ENCODE data around the gene SSR2.
"Not testable (repeated sequence)": the region's sequence is repeated elsewhere in the genome, so short reads cannot be mapped to it uniquely, and the experiment has no call there.

Gene SSR2

DNA sequence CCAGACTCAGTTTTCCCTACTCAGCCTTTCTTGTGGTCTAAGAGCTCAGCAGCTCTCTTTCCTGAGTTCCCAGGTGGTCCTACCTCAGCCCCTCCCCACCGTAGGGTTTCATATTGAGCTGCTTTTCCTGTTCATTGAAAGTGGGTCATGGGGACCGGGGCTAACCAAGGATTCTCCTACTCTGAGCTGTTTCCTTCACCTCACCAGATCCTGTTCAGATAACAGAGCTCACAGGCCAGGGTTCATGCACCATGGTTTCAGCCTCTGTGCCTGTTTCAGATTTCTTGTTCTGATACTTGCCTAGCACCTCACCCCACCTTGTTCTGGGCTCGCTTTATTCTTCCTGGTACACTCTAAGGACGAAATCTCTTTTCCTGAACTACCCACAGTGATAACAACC, 24.3 kb upstream of the SSR2 start:
- no peak for DNase-seq

GRCh38 chr1:156042828-156043227, 22.1 kb upstream of the SSR2 start:
- DNase-seq = no peak

DNA sequence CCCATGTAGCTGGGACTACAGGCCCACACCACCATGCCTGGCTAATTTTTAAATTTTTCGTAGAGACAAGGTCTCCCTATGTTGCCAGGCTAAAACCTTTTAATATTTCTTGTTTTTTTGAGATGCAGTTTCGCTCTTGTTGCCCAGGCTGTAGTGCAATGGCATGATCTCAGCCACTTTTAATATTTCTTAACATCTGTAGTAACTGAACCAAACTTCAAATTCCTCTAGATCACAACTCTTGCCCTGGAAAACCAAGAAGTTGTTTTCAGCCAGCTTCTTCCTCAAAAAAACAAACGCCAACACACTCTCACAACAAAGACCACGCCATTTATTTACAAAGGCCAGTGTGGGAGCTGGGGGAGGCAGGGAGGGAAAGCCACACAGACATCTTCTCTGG, 14.2 kb upstream of the SSR2 start:
- DNase-seq = not testable (repeated sequence)

- no peak for DNase-seq
Measured at GRCh38 chr1:156033011-156033410, 12.3 kb upstream of the SSR2 start.

GRCh38 chr1:156026588-156026987, 5.8 kb upstream of the SSR2 start:
- DNase-seq = no peak

DNA sequence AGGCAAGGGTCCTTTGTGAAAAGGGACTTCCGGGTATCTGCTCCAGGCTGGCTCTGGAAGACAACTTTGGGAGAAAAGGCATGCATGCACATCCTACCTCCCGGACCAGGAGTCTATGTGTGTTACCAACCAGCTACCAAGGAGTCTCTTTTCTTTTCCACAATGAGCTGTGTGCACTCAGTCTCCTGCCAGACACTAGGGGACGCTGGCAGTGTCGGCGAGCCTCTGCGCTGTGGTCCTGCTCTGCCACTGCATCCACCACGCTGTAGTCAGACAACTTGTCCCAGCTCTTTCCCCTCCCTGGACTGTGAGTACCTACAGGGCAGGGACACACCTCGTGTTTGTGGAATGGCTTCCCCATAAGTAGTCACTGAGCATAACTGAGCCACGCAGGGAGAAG, 5.1 kb upstream of the SSR2 start:
- DNase-seq = peak; percentile 62

DNA sequence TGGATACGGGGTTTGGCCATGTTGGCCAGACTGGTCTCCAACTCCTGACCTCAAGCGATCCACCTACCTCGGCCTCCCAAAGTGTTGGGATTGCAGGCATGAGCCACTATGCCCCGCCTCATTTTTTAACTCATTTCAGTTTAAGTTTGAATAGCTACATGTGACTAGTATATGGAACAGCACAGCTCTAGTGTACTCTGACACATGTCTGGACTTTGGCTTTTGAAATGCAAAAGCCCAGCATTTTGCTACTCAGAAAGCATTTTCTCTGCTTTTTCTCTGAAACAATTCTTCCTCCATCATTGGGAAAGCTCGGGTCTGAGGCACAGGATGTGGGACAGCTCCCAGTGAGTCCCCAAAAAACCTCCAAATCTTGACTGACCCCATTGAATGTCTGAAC, 4.0 kb upstream of the SSR2 start:
- DNase-seq = no peak

GRCh38 chr1:156021954-156022353, 1.2 kb upstream of the SSR2 start:
- DNase-seq = no peak

DNA sequence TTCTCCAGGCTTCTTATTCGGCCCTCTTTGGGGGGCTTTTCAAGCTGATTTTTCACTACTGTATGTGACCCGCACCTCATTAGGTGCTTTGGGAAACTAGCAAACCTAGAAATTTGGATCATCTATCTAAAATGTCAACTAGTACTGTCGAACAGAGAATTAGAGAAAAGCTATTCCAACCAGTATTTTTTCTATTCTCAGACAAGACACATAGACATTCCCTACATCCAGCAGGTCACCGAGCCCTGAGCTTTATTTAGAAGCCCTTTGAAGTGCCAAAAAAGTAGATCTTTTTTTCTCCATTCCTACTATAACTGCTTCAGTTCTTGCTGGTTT, 310 bp upstream of the SSR2 start:
- DNase-seq = no peak

DNA sequence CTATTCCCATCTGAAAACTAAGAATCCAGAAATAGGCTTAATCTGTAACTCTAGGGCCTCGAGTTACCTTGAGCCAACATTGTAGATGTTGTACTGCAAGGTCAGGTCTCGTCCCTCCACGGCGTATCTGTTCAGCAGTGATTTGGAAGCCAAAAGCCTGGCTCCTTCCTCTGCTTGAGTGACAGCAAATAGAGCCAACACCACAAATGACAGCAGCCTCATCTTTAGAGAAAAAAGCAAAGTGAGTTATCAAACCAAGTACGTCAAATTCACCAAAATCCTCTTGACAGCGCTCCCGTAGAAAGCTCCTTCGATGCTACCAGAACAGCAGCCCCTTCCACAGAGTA, 832 bp downstream of the SSR2 start:
- DNase-seq = no peak

DNA sequence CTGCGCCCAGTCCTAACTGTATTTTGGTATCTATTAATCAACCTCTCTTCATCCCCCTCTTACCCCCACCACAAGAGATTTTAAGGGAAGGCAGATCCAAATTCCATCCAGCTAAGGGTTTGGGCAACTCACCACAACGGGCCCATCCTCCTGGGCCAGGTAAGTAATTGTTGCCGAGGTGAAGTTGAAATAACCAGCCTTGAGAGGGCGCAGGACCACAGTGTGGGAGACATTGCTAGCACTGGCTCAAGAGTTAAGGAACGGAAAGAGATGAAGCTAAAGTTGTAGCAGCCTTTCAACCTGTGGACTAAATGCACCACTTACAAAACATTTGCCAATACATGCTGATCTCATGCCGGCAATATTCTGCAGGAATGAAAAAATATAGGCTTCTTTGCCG, 5.9 kb downstream of the SSR2 start:
- DNase-seq = no peak

DNA sequence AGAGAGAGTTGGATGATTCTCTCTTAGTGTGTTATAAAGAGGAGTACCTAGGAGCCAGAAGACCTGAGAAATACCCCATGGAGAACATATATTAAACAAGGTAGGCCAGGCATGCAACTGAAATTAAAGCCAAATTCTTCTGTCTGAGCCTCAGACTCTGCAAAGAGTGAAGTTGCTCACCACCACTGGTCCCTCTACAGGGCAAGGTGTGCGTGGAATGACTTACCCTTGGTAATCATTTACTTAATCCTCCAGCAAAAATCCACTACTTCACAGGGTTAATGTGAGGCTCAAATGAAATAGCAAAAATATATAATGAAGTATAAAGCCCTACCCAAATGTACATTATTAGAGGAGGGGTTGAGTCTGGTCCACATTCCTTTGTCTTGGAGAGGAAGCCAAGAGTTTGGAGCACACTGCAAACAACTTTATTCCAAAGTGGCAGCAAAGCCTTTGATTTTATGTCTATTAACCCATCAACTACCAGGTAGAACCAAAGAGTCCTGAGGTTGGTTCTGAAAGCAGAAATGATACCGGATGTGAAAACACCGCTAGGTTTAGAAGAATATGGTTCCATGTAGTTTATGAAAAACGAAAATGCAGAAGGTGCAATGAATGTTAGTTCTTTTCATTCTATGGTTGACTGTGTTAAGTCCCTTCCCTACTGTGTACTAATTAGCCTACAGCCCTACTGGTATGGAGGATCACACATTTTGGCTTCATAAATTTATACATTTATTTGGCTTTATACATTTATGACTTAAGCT, 8.5 kb downstream of the SSR2 start:
- DNase-seq = no peak

DNA sequence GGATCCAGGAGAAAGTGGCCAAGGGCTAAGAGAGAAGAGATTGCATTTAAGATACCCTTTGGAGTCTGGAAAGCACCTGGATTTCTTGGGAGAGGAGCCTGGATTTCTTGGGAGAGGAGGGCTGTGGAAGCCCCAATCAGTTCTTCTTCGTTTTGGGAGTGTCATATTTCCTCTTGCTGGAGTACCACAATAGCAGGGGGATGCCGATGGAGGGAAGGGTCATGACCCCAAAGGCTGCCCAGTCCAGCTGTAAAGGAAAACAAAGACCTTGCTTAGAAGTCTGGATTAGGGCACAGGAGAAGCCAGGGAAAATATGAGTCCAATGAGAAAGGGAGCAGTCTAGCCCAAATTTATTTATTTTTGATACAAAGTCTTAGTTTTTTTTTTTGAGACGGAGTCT, 11.3 kb downstream of the SSR2 start:
- no peak for DNase-seq

GRCh38 chr1:156006666-156007376, 13.9 kb downstream of the SSR2 start:
- no peak for DNase-seq

GRCh38 chr1:156004843-156005584, 15.7 kb downstream of the SSR2 start:
- DNase-seq = peak; percentile 62

DNA sequence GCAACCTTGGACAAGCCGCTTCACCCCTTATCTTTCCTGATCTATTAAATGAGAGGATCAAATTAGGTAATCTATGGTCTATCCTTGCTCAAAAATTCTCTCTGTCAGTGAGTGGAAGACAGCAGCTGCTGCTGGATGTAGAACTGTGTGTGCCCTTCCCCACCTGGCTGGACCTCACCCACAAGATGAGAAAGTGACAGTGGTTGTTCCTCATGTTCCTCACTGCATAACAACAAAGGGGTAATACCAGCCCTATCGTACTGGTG, 16.9 kb downstream of the SSR2 start:
- no peak for DNase-seq

DNA sequence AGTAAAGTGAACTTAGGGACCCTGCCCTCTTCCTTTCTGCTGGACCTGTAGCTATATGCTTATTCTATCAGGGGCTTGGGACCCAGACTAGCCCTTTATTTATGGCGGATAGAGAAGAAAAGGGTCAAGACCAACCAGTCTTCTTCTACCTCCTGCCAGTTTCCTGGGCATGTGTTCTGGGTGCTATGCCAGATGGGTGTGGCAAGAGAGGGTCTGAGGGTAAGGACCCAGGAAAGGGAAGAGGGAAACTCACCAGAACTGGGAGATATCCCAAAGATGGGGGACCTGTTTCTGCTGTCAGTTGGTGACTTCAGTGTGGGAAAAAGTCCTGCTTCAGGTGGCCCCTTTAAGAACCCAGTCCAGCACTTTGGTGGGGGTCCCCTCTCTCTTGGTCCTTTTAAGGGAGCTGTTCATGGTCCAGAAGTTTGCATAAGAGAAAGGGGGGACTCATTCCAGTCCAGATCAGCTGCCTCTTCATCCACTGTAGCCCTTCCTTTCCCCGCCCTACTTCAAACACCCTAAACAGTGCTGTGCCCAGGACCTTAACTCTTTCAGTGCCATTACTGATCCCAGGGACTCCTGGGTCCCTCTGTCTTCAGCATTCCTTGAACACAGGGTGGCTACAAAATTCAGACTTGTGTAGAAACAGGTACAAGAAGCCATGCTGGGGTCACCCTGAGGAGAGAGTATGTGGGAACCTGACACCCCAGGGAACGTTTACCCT, 18.4 kb downstream of the SSR2 start:
- DNase-seq = no peak

DNA sequence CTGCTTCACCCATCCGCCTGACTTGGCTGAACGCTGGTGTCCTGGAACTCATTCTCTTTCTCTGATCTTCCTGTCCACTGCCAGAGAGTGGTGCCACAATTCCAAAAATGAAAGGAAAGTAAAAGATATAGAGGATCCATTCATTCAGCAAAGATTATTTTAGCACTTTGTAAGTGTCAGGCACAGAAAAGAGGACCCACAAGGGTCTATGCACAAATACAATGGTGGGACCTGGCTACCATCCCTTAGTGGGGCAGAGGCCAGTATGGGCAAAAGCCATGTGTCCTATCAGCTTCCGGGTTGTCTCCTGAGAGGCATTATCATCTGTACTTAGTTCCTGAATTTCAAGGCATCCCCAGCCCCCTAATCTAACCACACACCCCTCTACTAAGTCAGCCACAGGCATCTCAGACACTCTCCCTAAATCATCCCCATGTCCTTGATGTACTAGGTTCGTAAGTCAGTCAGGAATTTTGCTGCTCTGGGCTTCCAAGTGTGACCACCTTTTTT, 19.0 kb downstream of the SSR2 start:
- DNase-seq = no peak

DNA sequence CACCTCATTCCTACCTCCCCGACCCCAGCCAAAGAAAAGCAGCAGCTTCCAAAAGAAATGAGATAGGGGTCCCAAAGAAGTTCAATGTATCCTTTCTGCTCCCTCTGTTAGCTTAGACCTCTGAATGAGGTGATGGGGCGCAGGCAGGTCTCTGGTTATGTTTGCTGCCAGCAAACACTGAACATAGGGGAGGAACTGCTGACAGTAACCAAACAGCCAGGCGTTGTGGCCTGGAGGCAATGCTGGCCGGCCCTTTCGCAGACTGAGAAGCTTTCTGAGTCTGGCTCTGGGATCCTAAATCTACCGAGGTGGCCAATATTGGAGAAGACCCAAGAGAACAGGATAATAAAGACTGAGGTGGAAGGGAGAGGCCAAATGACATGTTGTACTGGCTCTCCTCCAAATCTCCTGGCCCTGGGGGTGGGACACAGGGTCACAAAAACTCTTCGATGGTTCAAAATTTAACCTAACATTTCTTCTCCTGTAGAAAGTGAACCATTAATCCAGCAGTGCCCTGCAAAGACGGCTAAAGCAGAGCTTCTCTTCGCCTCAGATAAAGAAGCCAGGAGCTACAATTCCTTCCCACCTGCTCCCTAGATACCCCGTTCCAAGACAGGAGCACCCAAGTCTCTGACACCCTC, 19.6 kb downstream of the SSR2 start:
- DNase-seq = no peak

- DNase-seq = no peak
Measured at GRCh38 chr1:155999964-156000363, 20.8 kb downstream of the SSR2 start.

DNA sequence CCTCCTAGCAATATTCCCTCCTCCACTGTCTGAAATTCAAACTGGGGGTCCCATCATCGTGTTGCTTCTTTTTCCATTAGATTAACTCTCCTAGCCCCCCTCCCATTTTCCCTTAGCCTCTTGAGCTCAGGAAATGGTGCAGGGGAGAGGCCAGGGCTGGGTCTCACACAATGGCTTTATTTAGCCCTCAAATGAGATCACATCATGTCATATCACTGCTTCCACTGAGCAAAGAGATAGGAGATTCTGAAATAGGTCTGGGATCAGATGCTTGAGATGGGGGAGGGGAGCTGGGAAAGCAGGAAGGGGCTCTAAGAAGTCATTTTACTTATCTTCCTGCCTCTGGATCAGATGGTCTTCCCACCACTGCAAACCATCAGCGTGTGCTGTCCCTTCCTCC, 24.6 kb downstream of the SSR2 start:
- no peak for DNase-seq

DNA sequence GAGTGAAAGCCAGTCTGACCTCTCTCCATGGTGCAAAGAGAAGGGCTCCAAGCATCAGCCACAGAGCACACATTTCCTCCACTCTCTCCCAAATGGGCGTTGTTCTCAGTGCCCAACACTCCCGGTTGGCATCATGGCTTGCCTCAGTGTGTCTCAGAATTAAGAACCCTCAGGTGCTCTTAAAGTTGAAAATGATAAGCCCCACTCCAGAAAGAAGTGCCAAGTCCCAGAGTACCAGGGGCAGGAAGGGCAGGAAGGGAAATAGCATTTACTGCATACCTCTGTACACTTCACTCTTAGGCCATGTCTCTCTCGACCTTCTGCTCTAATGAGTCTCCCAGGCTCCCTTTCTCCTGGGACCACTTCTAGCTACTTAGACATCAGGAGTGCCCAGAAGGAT, 27.2 kb downstream of the SSR2 start:
- no peak for DNase-seq

Data from activated CD8-positive, alpha-beta memory T cell treated with anti-CD3 and anti-CD28 coated beads for 24 hours (primary cell).